Colon (tissue), 2 donors: Measurements from ENCODE around the gene MYO15B.

Source experiments
- FAIRE-seq: peaks from 2 replicates; lab custom pipeline; 2012; peaks lifted over from hg19 to GRCh38; lab: Jason Lieb, UNC
- donor health status: control.
- donor health status: control.

MYO15B gene

GRCh38 chr17:75639771-75640555 is 52.4 kb downstream of the MYO15B start:
- no peak for FAIRE-seq

GRCh38 chr17:75640556-75641119 is 53.0 kb downstream of the MYO15B start:
- FAIRE-seq: no peak

GRCh38 chr17:75641343-75641742 is 53.7 kb downstream of the MYO15B start:
- no peak for FAIRE-seq

- no peak for FAIRE-seq
Measured at GRCh38 chr17:75642182-75642783, 54.7 kb downstream of the MYO15B start.

GRCh38 chr17:75642784-75643642 is 55.4 kb downstream of the MYO15B start:
- FAIRE-seq: no peak

- no peak for FAIRE-seq
Measured at GRCh38 chr17:75643643-75644017, 56.0 kb downstream of the MYO15B start.

GRCh38 chr17:75645501-75645888 is 57.9 kb downstream of the MYO15B start:
- peak; percentile 60 for FAIRE-seq

GRCh38 chr17:75645889-75646637 is 58.5 kb downstream of the MYO15B start:
- FAIRE-seq: no peak

GRCh38 chr17:75646638-75646992 is 59.0 kb downstream of the MYO15B start:
- FAIRE-seq: no peak

- FAIRE-seq: no peak
Measured at GRCh38 chr17:75647061-75647460, 59.5 kb downstream of the MYO15B start.

- FAIRE-seq: no peak
Measured at GRCh38 chr17:75647921-75648320, 60.3 kb downstream of the MYO15B start.

GRCh38 chr17:75649687-75650086 is 62.1 kb downstream of the MYO15B start:
- no peak for FAIRE-seq

GRCh38 chr17:75650874-75651273 is 63.3 kb downstream of the MYO15B start:
- no peak for FAIRE-seq

- FAIRE-seq: no peak
Measured at GRCh38 chr17:75652341-75652740, 64.7 kb downstream of the MYO15B start.

- FAIRE-seq: no peak
Measured at GRCh38 chr17:75652934-75653549, 65.4 kb downstream of the MYO15B start.

- FAIRE-seq: no peak
Measured at GRCh38 chr17:75654176-75654575, 66.6 kb downstream of the MYO15B start.

- FAIRE-seq: no peak
Measured at GRCh38 chr17:75658237-75658636, 70.6 kb downstream of the MYO15B start.

GRCh38 chr17:75661531-75661930 is 73.9 kb downstream of the MYO15B start:
- FAIRE-seq: no peak

- no peak for FAIRE-seq
Measured at GRCh38 chr17:75662511-75662910, 74.9 kb downstream of the MYO15B start.

GRCh38 chr17:75664099-75664549 is 76.5 kb downstream of the MYO15B start:
- no peak for FAIRE-seq

- FAIRE-seq: no peak
Measured at GRCh38 chr17:75665981-75666380, 78.4 kb downstream of the MYO15B start.
